GM12878 (cell line): ENCODE data around the gene CCDC88C. TPM values are rescaled to one million over a fixed set of nuclear protein-coding genes. Genes with fewer than 3 reads are reported as not detected.

Experiments used
- ATAC-seq: fragments of 200-7000 bp; cut with Tn5 transposase; 3 replicates; pipeline ENCODE4 v1.9.1; 2020; ENCODE audit warnings: mild to moderate bottlenecking, moderate library complexity
- BruUV-seq: library from RNA; stranded (reverse); fragments of 400-500 nt; replicated peaks from 2 replicates; lab custom pipeline; 2021; lab: Mats Ljungman, UMichigan
- CTCF ChIA-PET: fragments of 300-600 bp; sonication (Branson Sonifier 250); formaldehyde crosslinking; extraction: SDS; loops from one replicate; lab custom pipeline; 2021; ENCODE audit warnings: inconsistent platforms; lab: Yijun Ruan, JAX
- POLR2A ChIA-PET: fragments of 350-600 bp; formaldehyde crosslinking; extraction: SDS; loops from one replicate; lab custom pipeline; 2021; ENCODE audit warnings: inconsistent platforms; lab: Charles Lee
- RAD21 ChIA-PET: fragments of 300-600 bp; sonication (Branson Sonifier 250); formaldehyde crosslinking; loops from one replicate; lab custom pipeline; 2023; ENCODE audit warnings: antibody characterized with exemption; ENCODE audit not compliant: unreplicated experiment; lab: Charles Lee
- SMC1A ChIA-PET: fragments of 300-600 bp; sonication (Branson Sonifier 250); formaldehyde crosslinking; loops from one replicate; lab custom pipeline; 2023; ENCODE audit not compliant: unreplicated experiment, uncharacterized antibody; lab: Charles Lee
- DNase-seq: peaks from one replicate; pipeline ENCODE4 v3.0.0-alpha.2; 2011; ENCODE audit warnings: low read depth, low spot score
- FAIRE-seq: peaks from 3 replicates; lab custom pipeline; 2011; peaks lifted over from hg19 to GRCh38; lab: Jason Lieb, UNC
- H2AFZ ChIP-seq: 2 replicates; pipeline ENCODE4 v1.6.0; 2011; ENCODE audit warnings: low read depth, low read length, control low read depth; ENCODE audit not compliant: control insufficient read depth
- H3K27ac ChIP-seq: 2 replicates; pipeline ENCODE4 v1.5.1; 2011; ENCODE audit warnings: control low read depth; ENCODE audit not compliant: control insufficient read depth, insufficient read depth
- H3K27me3 ChIP-seq, 2 experiments: replicated peaks in 1 of 2; 2 replicates each; pipeline versions ENCODE4 v1.6.0 to v1.6.1; 2011; ENCODE audit warnings: low read length in 1 of 2; ENCODE audit not compliant: control insufficient read depth in 2 of 2, insufficient read depth in 2 of 2
- H3K36me3 ChIP-seq, 2 experiments: 2 replicates each; pipeline ENCODE4 v1.5.1; 2011; ENCODE audit warnings: low read length in 1 of 2; ENCODE audit not compliant: control insufficient read depth in 2 of 2, insufficient read depth in 2 of 2
- H3K4me1 ChIP-seq: 2 replicates; pipeline ENCODE4 v1.6.1; 2011; ENCODE audit warnings: mild to moderate bottlenecking, low read length, moderate library complexity, mixed read lengths; ENCODE audit not compliant: control insufficient read depth, insufficient read depth
- H3K4me2 ChIP-seq: 2 replicates; pipeline ENCODE4 v1.6.0; 2011; ENCODE audit warnings: control low read depth; ENCODE audit not compliant: control insufficient read depth, insufficient read depth
- H3K4me3 ChIP-seq: fragments of 200-600 bp; sonication (generic); 2 replicates; pipeline ENCODE4 v1.5.1; 2016
- H3K79me2 ChIP-seq: 2 replicates; pipeline ENCODE4 v1.6.0; 2011; ENCODE audit warnings: low read length; ENCODE audit not compliant: control insufficient read depth, insufficient read depth
- H3K9ac ChIP-seq: 2 replicates; pipeline ENCODE4 v1.8.0; 2011; ENCODE audit warnings: low read length, control low read depth, mixed read lengths; ENCODE audit not compliant: control insufficient read depth, insufficient read depth
- H3K9me3 ChIP-seq: replicated peaks from 3 replicates; pipeline ENCODE4 v1.5.1; 2011; ENCODE audit warnings: mild to moderate bottlenecking, low read length; ENCODE audit not compliant: control insufficient read depth, insufficient read depth
- H4K20me1 ChIP-seq: 2 replicates; pipeline ENCODE4 v1.6.0; 2011; ENCODE audit not compliant: control insufficient read depth, insufficient read depth
- CEBPB ChIP-seq, 2 experiments: fragments of 150-350 bp in 1 of 2; IDR thresholded peaks; 2 replicates each; pipeline ENCODE4 v1.6.1; 2012 to 2014; ENCODE audit warnings: low read depth in 2 of 2, low read length in 2 of 2, borderline replicate concordance in 1 of 2, inconsistent platforms in 1 of 2
- NR2F1 ChIP-seq: fragments of 450-650 bp; conservative IDR thresholded peaks from 2 replicates; pipeline ENCODE4 v1.6.1; 2017; ENCODE audit warnings: mild to moderate bottlenecking
- POLR2A ChIP-seq: IDR thresholded peaks from 2 replicates; pipeline ENCODE4 v1.6.1; 2011; ENCODE audit warnings: low read depth, mild to moderate bottlenecking, low read length
- WGBS: methylation state at CpG from one replicate; pipeline ENCODE4 v1.1.6; 2016; ENCODE audit warnings: low lambda C conversion rate; ENCODE audit not compliant: insufficient replicate concordance, insufficient coverage; ENCODE audit errors: missing lambda C conversion rate; 5-methylcytosine and 5-hydroxymethylcytosine counted together
- in situ Hi-C: fragments of 300-500 bp; cut with MboI; formaldehyde crosslinking; loops from 9 replicates; pipeline ENCODE4 v1.14.3; 2018; ENCODE audit warnings: mixed read lengths
- intact Hi-C: fragments of 100-400 bp; cut with micrococcal nuclease; formaldehyde crosslinking; loops from one replicate; pipeline ENCODE4 v1.14.2; 2022; ENCODE audit not compliant: unreplicated experiment
- polyA plus RNA-seq, 11 experiments: library from polyadenylated mRNA; depleted of rRNA in 4 of 11; unstranded in 6 of 11; stranded (reverse) in 5 of 11; fragments of >200 nt; fragmentation: Nextera tagmentation in 4 of 11; fragmentation: Illumina TruSeq in 1 of 11; extraction: Ambion mirVana in 4 of 11; extraction: Trizol in 1 of 11; gene quantifications; 1 replicate in 1 of 11; 2 replicates in 10 of 11; pipeline versions ENCODE4 v1.2.1 to v1.2.3, GENCODE V29; 2011 to 2016; ENCODE audit warnings: inconsistent platforms in 2 of 11, missing spikeins in 2 of 11, low read depth in 1 of 11
- total RNA-seq, 4 experiments: library from RNA; depleted of rRNA in 3 of 4; stranded (reverse); fragments of >200 nt in 3 of 4; fragmentation: Illumina TruSeq in 1 of 4; extraction: Trizol in 1 of 4; gene quantifications; 2 replicates each; pipeline versions ENCODE4 v1.2.1 to v1.2.3, GENCODE V29; 2013 to 2021
- TF ChIP-seq, protein P1 (sequence below): IDR thresholded peaks from 2 replicates; pipeline ENCODE4 v1.6.1; 2011; ENCODE audit warnings: borderline replicate concordance, low read depth, mild to moderate bottlenecking, moderate library complexity, mixed read lengths, low read length; ENCODE audit not compliant: insufficient read depth; ENCODE audit errors: extremely low read length

Gene CCDC88C
- total and polyA plus RNA-seq, 10 of the 15 experiments (the other 5 are each of a cell fraction or from before 2014, with no cell fraction given), result 4.0 to 79.6 (median 36.6) TPM

DNA sequence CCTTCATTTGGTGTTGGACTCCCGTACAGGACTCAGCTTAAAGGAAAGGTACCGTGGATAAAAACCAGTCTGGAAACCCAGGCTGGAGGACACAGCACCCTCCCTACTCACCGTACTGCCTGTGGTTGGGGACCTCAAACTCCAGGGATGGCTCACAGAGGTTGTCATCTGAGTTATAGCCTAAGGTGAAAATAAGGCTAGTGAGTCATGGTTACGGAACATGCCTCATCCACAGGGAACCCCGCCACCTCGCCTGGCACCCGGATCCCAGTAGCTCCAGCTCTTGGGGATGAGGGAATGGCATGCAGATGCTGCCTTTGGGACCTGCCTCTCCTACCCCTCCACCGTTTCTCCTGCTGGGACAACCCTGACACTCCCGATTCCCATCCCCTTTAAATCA lies 136.3 kb downstream of the CCDC88C start:
- H3K4me3 ChIP-seq, result no peak overlapping the region
- no TSS peak for BruUV-seq
- DNase-seq (no peak), FAIRE-seq (no peak), ATAC-seq (no peak)
- intact Hi-C loops (no loop called here), in situ Hi-C loops (no loop called here)
- POLR2A ChIA-PET, result no interaction called here
- 95% methylated on average over 9 of the region's 9 CpGs for WGBS
- no peak overlapping the region for H3K4me2 ChIP-seq
- H3K27me3 ChIP-seq, result no peaks in the 10 kb centered on the region
- no peaks in the 10 kb centered on the region for H3K9me3 ChIP-seq
- TF ChIP-seq, protein P1, sequence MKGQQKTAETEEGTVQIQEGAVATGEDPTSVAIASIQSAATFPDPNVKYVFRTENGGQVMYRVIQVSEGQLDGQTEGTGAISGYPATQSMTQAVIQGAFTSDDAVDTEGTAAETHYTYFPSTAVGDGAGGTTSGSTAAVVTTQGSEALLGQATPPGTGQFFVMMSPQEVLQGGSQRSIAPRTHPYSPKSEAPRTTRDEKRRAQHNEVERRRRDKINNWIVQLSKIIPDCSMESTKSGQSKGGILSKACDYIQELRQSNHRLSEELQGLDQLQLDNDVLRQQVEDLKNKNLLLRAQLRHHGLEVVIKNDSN, result no peak
- TF ChIP-seq POLR2A, result 0 out of 2 replicates have a peak, but pooled peaks have one; percentile 6
- SMC1A ChIA-PET, result interaction anchor here (1.0 to 2.3 kb wide), 6 partner anchors 13 to 106 kb away, joined by 3 to 12 read pairs (median 4); no protein-coding TSS in a partner anchor
- peaks cover 57 to 58% of the 10 kb centered on the region in 2 experiments for H3K36me3 ChIP-seq
- RAD21 ChIA-PET, result interaction anchor here (0.8 kb wide), 1 partner anchor 10 kb away, joined by 4 read pairs; no protein-coding TSS in a partner anchor
- no peaks in the 10 kb centered on the region for H4K20me1 ChIP-seq
- CTCF ChIA-PET, result interaction anchor here (1.0 to 5.2 kb wide), 4 partner anchors 96 to 378 kb away, joined by 3 to 36 read pairs (median 3); no protein-coding TSS in a partner anchor
- no peak overlapping the region for H2AFZ ChIP-seq
- H3K27ac ChIP-seq, result no peak overlapping the region
- no peaks in the 10 kb centered on the region for H3K4me1 ChIP-seq
- no peak overlapping the region for H3K9ac ChIP-seq
- no peaks in the 10 kb centered on the region for H3K79me2 ChIP-seq

DNA sequence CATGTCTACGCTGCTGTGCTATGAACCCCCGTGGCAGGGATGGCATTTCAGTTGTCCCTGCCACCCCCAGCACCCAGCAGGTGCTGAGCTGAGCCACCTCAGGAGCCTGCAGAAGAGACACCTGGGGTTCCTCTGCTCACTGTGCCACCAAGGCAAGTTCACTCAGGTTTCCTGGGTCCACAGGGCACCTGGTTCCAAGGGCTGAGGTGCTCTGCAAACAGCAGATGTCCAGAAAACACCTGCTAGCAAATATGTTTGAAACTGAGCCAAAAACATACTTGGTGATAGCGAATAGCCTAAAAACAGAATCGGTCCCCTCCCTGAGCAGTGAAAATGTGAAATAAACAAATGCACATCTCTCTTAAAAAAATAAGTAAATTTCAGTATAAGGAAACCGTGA lies 137.5 kb downstream of the CCDC88C start:
- no peak for FAIRE-seq
- DNase-seq, result no peak
- no peak overlapping the region for H3K4me3 ChIP-seq
- ChIA-PET SMC1A (interaction anchor here (1.5 to 2.3 kb wide), 3 partner anchors 51 to 107 kb away, joined by 3 to 12 read pairs (median 5); no protein-coding TSS in a partner anchor), POLR2A (no interaction called here), CTCF (interaction anchor here (1.0 to 5.2 kb wide), 3 partner anchors 94 to 377 kb away, joined by 3 to 36 read pairs (median 3); no protein-coding TSS in a partner anchor), RAD21 (no interaction called here)
- no TSS peak for BruUV-seq
- no peak for TF ChIP-seq CEBPB (IDR thresholded peaks at IDR 0.05; ENCODE audit: borderline replicate concordance in 1 of 2, low read depth in 2 of 2, low read length in 2 of 2)
- TF ChIP-seq NR2F1, result no peak
- no peak overlapping the region for H3K27ac ChIP-seq
- H3K9ac ChIP-seq, result no peak overlapping the region
- H2AFZ ChIP-seq, result no peak overlapping the region
- intact Hi-C loops, result no loop called here
- in situ Hi-C loops, result no loop called here
- ATAC-seq, result no peak
- H3K4me2 ChIP-seq, result no peak overlapping the region
- no peaks in the 10 kb centered on the region for H4K20me1 ChIP-seq
- H3K4me1 ChIP-seq, result no peaks in the 10 kb centered on the region
- peaks cover 50 to 54% of the 10 kb centered on the region in 2 experiments for H3K36me3 ChIP-seq
- WGBS, result 98% methylated on average over 5 of the region's 5 CpGs
- no peaks in the 10 kb centered on the region for H3K79me2 ChIP-seq
- H3K27me3 ChIP-seq, result no peaks in the 10 kb centered on the region
- H3K9me3 ChIP-seq, result no peaks in the 10 kb centered on the region
